GM12865 (cell line): ENCODE data around the gene SLC1A4.
"Not testable (repeated sequence)": the region's sequence is repeated elsewhere in the genome, so short reads cannot be mapped to it uniquely, and the experiment has no call there.

Experiments
- DNase-seq: peaks from one replicate; pipeline ENCODE4 v3.0.0; 2010; ENCODE audit warnings: low read depth
- H3K4me3 ChIP-seq: 2 replicates; pipeline ENCODE4 v1.5.1; 2011; ENCODE audit warnings: mild to moderate bottlenecking, low read depth, low read length, control low read depth
- CTCF ChIP-seq: IDR thresholded peaks from 2 replicates; pipeline ENCODE4 v1.5.1; 2011; ENCODE audit warnings: low read length, control low read depth, low read depth, inconsistent platforms; ENCODE audit not compliant: insufficient read depth; ENCODE audit errors: missing control alignments

The SLC1A4 gene

GRCh38 chr2:65000644-65001043, 11.4 kb downstream of the SLC1A4 start:
- DNase-seq: no peak
- no peak overlapping the region for H3K4me3 ChIP-seq
- no peak for TF ChIP-seq CTCF

GRCh38 chr2:65003037-65003436, 13.8 kb downstream of the SLC1A4 start:
- H3K4me3 ChIP-seq: no peak overlapping the region
- no peak for DNase-seq
- no peak for TF ChIP-seq CTCF

- not testable (repeated sequence) for H3K4me3 ChIP-seq
Observed at GRCh38 chr2:65004232-65004631, 15.0 kb downstream of the SLC1A4 start.

GRCh38 chr2:65013776-65014175, 24.6 kb downstream of the SLC1A4 start:
- TF ChIP-seq CTCF: no peak
- DNase-seq: no peak
- no peak overlapping the region for H3K4me3 ChIP-seq

More at GRCh38 chr2:65004232-65004631, 15.0 kb downstream of the SLC1A4 start:
- not testable (repeated sequence) for DNase-seq

GRCh38 chr2:65015731-65016130, 26.5 kb downstream of the SLC1A4 start:
- TF ChIP-seq CTCF: no peak
- DNase-seq: no peak
- no peak overlapping the region for H3K4me3 ChIP-seq

- DNase-seq: peak; percentile 61
- H3K4me3 ChIP-seq: no peak overlapping the region
- TF ChIP-seq CTCF: no peak
Observed at GRCh38 chr2:65016789-65017188, 27.6 kb downstream of the SLC1A4 start.

GRCh38 chr2:65017335-65017734, 28.1 kb downstream of the SLC1A4 start:
- peak; percentile 22 for TF ChIP-seq CTCF
- no peak overlapping the region for H3K4me3 ChIP-seq
- DNase-seq: no peak

GRCh38 chr2:65018141-65018582, 29.0 kb downstream of the SLC1A4 start:
- DNase-seq: no peak
- TF ChIP-seq CTCF: no peak
- no peak overlapping the region for H3K4me3 ChIP-seq
